H1 (cell line): ENCODE measurements around the gene TSFM. TPM values are rescaled to one million over a fixed set of nuclear protein-coding genes. Genes with fewer than 3 reads are reported as not detected.

Experiments
- ATF3 ChIP-seq: IDR thresholded peaks from 2 replicates; pipeline ENCODE4 v1.6.1; 2011; ENCODE audit warnings: low read depth, mild to moderate bottlenecking, low read length; ENCODE audit not compliant: insufficient read depth
- BCL11A ChIP-seq, 2 experiments: IDR thresholded peaks; one replicate each; pipeline ENCODE4 v1.6.1; 2011; ENCODE audit warnings: low read depth in 2 of 2, low read length in 2 of 2, mild to moderate bottlenecking in 2 of 2
- CHD7 ChIP-seq: fragments of 300-600 bp; sonication (generic); IDR thresholded peaks from 2 replicates; pipeline ENCODE4 v1.7.1; 2012; ENCODE audit warnings: low read length, moderate library complexity, mild to moderate bottlenecking, inconsistent platforms; ENCODE audit not compliant: insufficient replicate concordance
- GABPA ChIP-seq: IDR thresholded peaks from 2 replicates; pipeline ENCODE4 v1.6.1; 2011; ENCODE audit warnings: mild to moderate bottlenecking, low read length, moderate library complexity, borderline replicate concordance; ENCODE audit not compliant: insufficient read depth
- HDAC6 ChIP-seq: IDR thresholded peaks from one replicate; pipeline ENCODE4 v1.7.1; 2012; ENCODE audit warnings: low read depth, mild to moderate bottlenecking, inconsistent platforms, low read length, moderate library complexity
- KDM1A ChIP-seq: fragments of 200-600, 300-600 bp; sonication (generic); IDR thresholded peaks from 2 replicates; pipeline ENCODE4 v1.7.1; 2016; ENCODE audit warnings: mild to moderate bottlenecking, low read length, borderline replicate concordance
- KDM5A ChIP-seq: fragments of 200-600 bp; IDR thresholded peaks from 2 replicates; pipeline ENCODE4 v1.7.1; 2012; ENCODE audit warnings: mild to moderate bottlenecking, low read length, inconsistent platforms, mixed read lengths
- SP4 ChIP-seq: IDR thresholded peaks from 2 replicates; pipeline ENCODE4 v1.6.1; 2012; ENCODE audit warnings: low read length, inconsistent platforms
- SRF ChIP-seq: IDR thresholded peaks from 2 replicates; pipeline ENCODE4 v1.6.1; 2011; ENCODE audit warnings: mild to moderate bottlenecking, low read depth, low read length, moderate library complexity
- polyA plus RNA-seq, 7 experiments: library from polyadenylated mRNA; depleted of rRNA in 3 of 7; stranded (reverse) in 5 of 7; unstranded in 2 of 7; fragments of >200 nt in 5 of 7; fragments of 200-250 nt in 2 of 7; gene quantifications; 1 replicate in 5 of 7; 2 replicates in 1 of 7; 4 replicates in 1 of 7; pipeline versions ENCODE4 v1.2.1 to v1.2.3, GENCODE V29; 2011 to 2013; ENCODE audit warnings: missing spikeins in 2 of 7, mixed read lengths in 2 of 7
- total RNA-seq: library from RNA; stranded (reverse); fragmentation: NEBNext Ultra II Directional; extraction: Animal tissue kit (Norgen Biotek cat#: 25700); gene quantifications from 2 replicates; pipeline ENCODE4 v1.2.1, GENCODE V29; 2021

TSFM gene
- total and polyA plus RNA-seq, 2 of the 8 experiments (the other 6 are each of a cell fraction or from before 2014, with no cell fraction given), result 17.4 to 49.8 TPM

- no peak for TF ChIP-seq CHD7
- no peak for TF ChIP-seq ATF3
- TF ChIP-seq GABPA, result no peak
- TF ChIP-seq BCL11A (IDR thresholded peaks at IDR 0.05; ENCODE audit: low read depth in 2 of 2, low read length in 2 of 2), result no peak
- TF ChIP-seq SP4, result no peak
- no peak for TF ChIP-seq HDAC6
- TF ChIP-seq KDM5A, result no peak
- no peak for TF ChIP-seq KDM1A
- no peak for TF ChIP-seq SRF
These were observed 1.3 kb upstream of the TSFM start (continued) for GRCh38 chr12:57781244-57781643.
